GM12892 (cell line): ENCODE results near the gene PPP1R13L.

Experiments
- POLR2A ChIP-seq: IDR thresholded peaks from 2 replicates; pipeline ENCODE4 v1.6.1; 2011; ENCODE audit warnings: low read depth, low read length, control low read depth
- POLR2AphosphoS5 ChIP-seq: IDR thresholded peaks from 2 replicates; pipeline ENCODE4 v1.6.1; 2011; ENCODE audit warnings: low read depth, low read length, control low read depth
- TAF1 ChIP-seq: IDR thresholded peaks from 2 replicates; pipeline ENCODE4 v1.6.1; 2011; ENCODE audit warnings: low read depth, mild to moderate bottlenecking, control low read depth, low read length, borderline replicate concordance

- TF ChIP-seq POLR2A = no peak
- TF ChIP-seq TAF1 = 0 out of 2 replicates have a peak, but pooled peaks have one; percentile 8
- TF ChIP-seq POLR2AphosphoS5 = no peak
Observed at GRCh38 chr19:45404557-45405434, at the start of gene PPP1R13L.
